Measurements from ENCODE around the gene BRD4.

GRCh38 chr19:15280915-15281683 lies 51.2 kb downstream of the BRD4 start:
- TF ChIP-seq CTCF (IDR thresholded peaks at IDR 0.05; ENCODE audit: borderline replicate concordance, extremely low read depth, low read length, poor library complexity, severe bottlenecking) = no peak
- TF ChIP-seq EZH2 (IDR thresholded peaks at IDR 0.05; ENCODE audit: borderline replicate concordance, low read depth, low read length, severe bottlenecking) = no peak

Data from DND-41 (cell line).